Loucy (cell line): ENCODE results near the gene SUZ12.

Experiments used
- H2AFZ ChIP-seq: fragments of 200-600 bp; sonication (generic); 2 replicates; pipeline ENCODE4 v1.6.0; 2016; ENCODE audit warnings: antibody characterized with exemption, mild to moderate bottlenecking, low read length, moderate library complexity
- H3F3A ChIP-seq: fragments of 200-600 bp; 2 replicates; pipeline ENCODE4 v1.6.0; 2016; ENCODE audit warnings: antibody characterized with exemption, low read depth, mild to moderate bottlenecking
- H3K27me3 ChIP-seq: fragments of 200-600 bp; sonication (generic); 2 replicates; pipeline ENCODE4 v1.6.1; 2014; ENCODE audit warnings: low read length, mild to moderate bottlenecking; ENCODE audit not compliant: insufficient read depth, poor library complexity, severe bottlenecking
- H3K36me3 ChIP-seq: fragments of 200-600 bp; sonication (generic); 2 replicates; pipeline ENCODE4 v1.6.1; 2016; ENCODE audit warnings: low read length; ENCODE audit not compliant: insufficient read depth
- H3K4me1 ChIP-seq: fragments of 200-600 bp; sonication (generic); 2 replicates; pipeline ENCODE4 v1.5.1; 2014; ENCODE audit warnings: low read length, mild to moderate bottlenecking; ENCODE audit not compliant: insufficient read depth, poor library complexity, severe bottlenecking
- H3K4me2 ChIP-seq: fragments of 200-600 bp; sonication (generic); 2 replicates; pipeline ENCODE4 v1.6.0; 2014; ENCODE audit warnings: antibody characterized with exemption, low read length, low read depth, mild to moderate bottlenecking; ENCODE audit not compliant: poor library complexity, severe bottlenecking
- H3K4me3 ChIP-seq: fragments of 200-600 bp; sonication (generic); 2 replicates; pipeline ENCODE4 v1.5.1; 2014; ENCODE audit warnings: low read length, mild to moderate bottlenecking, mixed read lengths; ENCODE audit not compliant: poor library complexity, severe bottlenecking
- H3K79me2 ChIP-seq: fragments of 200-600 bp; sonication (generic); 2 replicates; pipeline ENCODE4 v1.6.1; 2014; ENCODE audit warnings: low read length; ENCODE audit not compliant: insufficient read depth
- H3K9ac ChIP-seq: fragments of 200-600 bp; sonication (generic); 2 replicates; pipeline ENCODE4 v1.6.0; 2014; ENCODE audit warnings: mild to moderate bottlenecking, low read depth, low read length, moderate library complexity; ENCODE audit not compliant: poor library complexity, severe bottlenecking
- H3K9me2 ChIP-seq: fragments of 200-600 bp; sonication (generic); replicated peaks from 2 replicates; pipeline ENCODE4 v1.6.1; 2016; ENCODE audit warnings: low read depth, low read length, mixed read lengths
- H3K9me3 ChIP-seq: fragments of 200-600 bp; sonication (generic); 2 replicates; pipeline ENCODE4 v1.6.1; 2014; ENCODE audit warnings: mild to moderate bottlenecking, antibody characterized with exemption, low read length, low read depth; ENCODE audit not compliant: insufficient read depth
- H4K20me1 ChIP-seq: fragments of 200-600 bp; sonication (generic); 2 replicates; pipeline ENCODE4 v1.6.0; 2014; ENCODE audit warnings: antibody characterized with exemption, low read length, mild to moderate bottlenecking; ENCODE audit not compliant: insufficient read depth, poor library complexity, severe bottlenecking
- EZH2phosphoT487 ChIP-seq: fragments of 200-600 bp; IDR thresholded peaks from 2 replicates; pipeline ENCODE4 v1.6.1; 2018; ENCODE audit warnings: antibody characterized with exemption, mild to moderate bottlenecking, moderate library complexity, borderline replicate concordance
- TF ChIP-seq, protein P1 (sequence below): fragments of 200-600 bp; sonication (generic); conservative IDR thresholded peaks from 2 replicates; pipeline ENCODE4 v1.5.1; 2014; ENCODE audit warnings: mild to moderate bottlenecking, antibody characterized with exemption, low read length

The SUZ12 gene

DNA sequence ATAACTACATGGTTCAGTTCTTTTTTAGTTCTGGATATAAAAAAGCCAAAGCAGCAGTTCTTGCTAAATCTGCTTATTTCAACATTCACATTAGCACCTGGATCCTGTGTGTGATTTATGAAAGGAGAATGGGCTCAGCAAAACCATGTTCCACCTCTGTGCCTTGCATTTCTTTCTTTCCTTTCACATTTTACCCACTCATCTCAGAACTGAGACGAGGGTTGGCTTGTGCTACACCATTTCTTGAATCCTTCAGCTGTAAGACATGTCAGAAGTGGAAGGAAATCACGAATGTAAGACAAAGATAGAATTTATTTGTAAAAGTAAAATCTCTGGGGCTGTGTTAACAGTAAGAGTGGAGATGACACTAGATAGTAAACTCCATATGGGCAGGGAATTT, 34.1 kb upstream of the SUZ12 start:
- H3K4me3 ChIP-seq: no peak overlapping the region
- H3K79me2 ChIP-seq: peaks cover 38% of the 10 kb centered on the region
- H3K36me3 ChIP-seq: 0 out of 2 replicates have a peak, but pooled peaks cover 4% of the 10 kb centered on the region
- H3K27me3 ChIP-seq: no peaks in the 10 kb centered on the region
- no peaks in the 10 kb centered on the region for H3K9me2 ChIP-seq
- H4K20me1 ChIP-seq: peaks cover 16% of the 10 kb centered on the region
- H3F3A ChIP-seq: no peaks in the 10 kb centered on the region
- H3K4me2 ChIP-seq: no peak overlapping the region
- H2AFZ ChIP-seq: peak overlapping the region; percentile 77; the same call in 1 of the 2 replicates
- H3K4me1 ChIP-seq: peaks cover 7% of the 10 kb centered on the region
- TF ChIP-seq EZH2phosphoT487: no peak
- TF ChIP-seq, protein P1, sequence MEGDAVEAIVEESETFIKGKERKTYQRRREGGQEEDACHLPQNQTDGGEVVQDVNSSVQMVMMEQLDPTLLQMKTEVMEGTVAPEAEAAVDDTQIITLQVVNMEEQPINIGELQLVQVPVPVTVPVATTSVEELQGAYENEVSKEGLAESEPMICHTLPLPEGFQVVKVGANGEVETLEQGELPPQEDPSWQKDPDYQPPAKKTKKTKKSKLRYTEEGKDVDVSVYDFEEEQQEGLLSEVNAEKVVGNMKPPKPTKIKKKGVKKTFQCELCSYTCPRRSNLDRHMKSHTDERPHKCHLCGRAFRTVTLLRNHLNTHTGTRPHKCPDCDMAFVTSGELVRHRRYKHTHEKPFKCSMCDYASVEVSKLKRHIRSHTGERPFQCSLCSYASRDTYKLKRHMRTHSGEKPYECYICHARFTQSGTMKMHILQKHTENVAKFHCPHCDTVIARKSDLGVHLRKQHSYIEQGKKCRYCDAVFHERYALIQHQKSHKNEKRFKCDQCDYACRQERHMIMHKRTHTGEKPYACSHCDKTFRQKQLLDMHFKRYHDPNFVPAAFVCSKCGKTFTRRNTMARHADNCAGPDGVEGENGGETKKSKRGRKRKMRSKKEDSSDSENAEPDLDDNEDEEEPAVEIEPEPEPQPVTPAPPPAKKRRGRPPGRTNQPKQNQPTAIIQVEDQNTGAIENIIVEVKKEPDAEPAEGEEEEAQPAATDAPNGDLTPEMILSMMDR: no peak
- no peak overlapping the region for H3K9ac ChIP-seq
- no peaks in the 10 kb centered on the region for H3K9me3 ChIP-seq

DNA sequence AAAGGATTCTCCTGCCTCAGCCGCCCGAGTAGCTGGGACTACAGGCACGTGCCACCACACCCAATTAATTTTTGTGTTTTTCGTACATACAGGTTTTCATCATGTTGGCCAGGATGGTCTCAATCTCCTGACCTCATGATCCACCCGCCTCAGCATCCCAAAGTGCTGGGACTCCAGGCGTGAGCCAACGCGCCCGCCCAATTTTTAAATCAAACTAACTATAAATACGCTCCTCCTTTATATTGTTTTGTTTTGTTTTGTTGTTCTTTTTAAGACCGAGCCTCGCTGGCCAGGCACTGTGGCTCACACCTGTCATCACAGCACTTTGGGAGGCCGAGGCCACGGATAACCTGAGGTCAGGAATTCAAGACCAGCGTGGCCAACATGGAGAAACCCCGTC, 33.4 kb upstream of the SUZ12 start:
- peaks cover 7% of the 10 kb centered on the region for H3K4me1 ChIP-seq
- H2AFZ ChIP-seq: no peak overlapping the region
- peaks cover 16% of the 10 kb centered on the region for H4K20me1 ChIP-seq
- no peak overlapping the region for H3K4me2 ChIP-seq
- no peak overlapping the region for H3K4me3 ChIP-seq
- H3K36me3 ChIP-seq: 0 out of 2 replicates have a peak, but pooled peaks cover 4% of the 10 kb centered on the region
- no peaks in the 10 kb centered on the region for H3K9me3 ChIP-seq
- TF ChIP-seq, protein P1: no peak
- TF ChIP-seq EZH2phosphoT487: no peak
- H3K27me3 ChIP-seq: no peaks in the 10 kb centered on the region
- no peaks in the 10 kb centered on the region for H3F3A ChIP-seq
- no peaks in the 10 kb centered on the region for H3K9me2 ChIP-seq
- no peak overlapping the region for H3K9ac ChIP-seq
- H3K79me2 ChIP-seq: peaks cover 31% of the 10 kb centered on the region

DNA sequence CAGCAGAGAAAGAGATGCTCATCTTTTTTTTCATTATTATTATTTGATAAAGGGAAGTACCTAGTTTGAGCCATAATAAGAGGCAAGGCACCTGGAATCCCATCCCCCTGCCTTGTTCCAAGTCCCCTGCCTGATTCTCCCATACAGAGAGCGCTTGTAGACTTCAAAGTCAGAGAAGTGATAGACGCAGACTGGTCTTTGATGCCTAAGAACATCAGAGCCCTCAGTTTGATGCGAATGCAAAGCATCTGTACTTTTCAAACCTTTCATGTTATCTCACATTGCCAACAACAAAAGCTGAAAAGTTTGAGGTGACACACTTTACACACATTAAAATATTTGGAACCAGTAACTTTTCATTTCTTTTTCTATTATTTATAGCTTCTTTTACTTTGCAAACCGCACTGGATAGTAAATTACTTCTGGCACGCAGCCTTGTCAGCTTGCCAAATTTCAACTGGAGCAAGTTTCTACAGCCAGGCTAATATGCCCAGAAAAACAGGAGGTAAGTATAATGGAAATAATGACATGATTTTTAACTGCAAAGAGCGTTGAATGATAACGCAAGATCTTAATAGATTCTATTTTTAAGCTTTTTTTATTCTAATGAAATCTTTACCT, 29.4 kb upstream of the SUZ12 start:
- Histone ChIP-seq H3K9ac (no peak overlapping the region), H3F3A (no peaks in the 10 kb centered on the region), H2AFZ (no peak overlapping the region), H3K4me2 (no peak overlapping the region), H3K4me1 (no peaks in the 10 kb centered on the region), H4K20me1 (no peaks in the 10 kb centered on the region), H3K4me3 (no peak overlapping the region), H3K79me2 (no peaks in the 10 kb centered on the region), H3K9me3 (no peaks in the 10 kb centered on the region), H3K9me2 (no peaks in the 10 kb centered on the region), H3K36me3 (no peaks in the 10 kb centered on the region), H3K27me3 (no peaks in the 10 kb centered on the region)
- TF ChIP-seq, protein P1: no peak
- no peak for TF ChIP-seq EZH2phosphoT487
